Keratinocyte (primary cell): ENCODE data around the gene SCAF1. TPM values are rescaled to one million over a fixed set of nuclear protein-coding genes. Genes with fewer than 3 reads are reported as not detected.

Experiments
- DNase-seq: peaks from one replicate; pipeline ENCODE4 v3.0.0-alpha.2; 2011; ENCODE audit warnings: low read depth, missing footprints, low spot score
- FAIRE-seq: peaks from 2 replicates; lab custom pipeline; 2011; peaks lifted over from hg19 to GRCh38; lab: Jason Lieb, UNC
- H2AFZ ChIP-seq: 2 replicates; pipeline ENCODE4 v1.6.0; 2012; ENCODE audit warnings: low read length, control low read depth, inconsistent platforms; ENCODE audit not compliant: control insufficient read depth
- H3K27ac ChIP-seq: 2 replicates; pipeline ENCODE4 v1.5.1; 2011; ENCODE audit warnings: low read length; ENCODE audit not compliant: control insufficient read depth, insufficient read depth
- H3K27me3 ChIP-seq: 3 replicates; pipeline ENCODE4 v1.6.0; 2011; ENCODE audit warnings: low read length; ENCODE audit not compliant: control insufficient read depth, insufficient read depth; ENCODE audit errors: extremely low read depth
- H3K36me3 ChIP-seq, 2 experiments: 2 replicates in 1 of 2; 3 replicates in 1 of 2; pipeline ENCODE4 v1.5.1; 2011; ENCODE audit warnings: low read length in 2 of 2, mild to moderate bottlenecking in 1 of 2; ENCODE audit not compliant: control insufficient read depth in 2 of 2, insufficient read depth in 2 of 2; ENCODE audit errors: extremely low read depth in 1 of 2
- H3K4me1 ChIP-seq: 3 replicates; pipeline ENCODE4 v1.5.1; 2011; ENCODE audit warnings: low read length; ENCODE audit not compliant: control insufficient read depth, insufficient read depth; ENCODE audit errors: extremely low read depth
- H3K4me2 ChIP-seq: 3 replicates; pipeline ENCODE4 v1.6.0; 2011; ENCODE audit warnings: low read depth, low read length; ENCODE audit not compliant: control insufficient read depth, insufficient read depth; ENCODE audit errors: extremely low read depth
- H3K4me3 ChIP-seq, 3 experiments: fragments of 200-600 bp in 1 of 3; sonication (generic) in 1 of 3; 2 replicates in 2 of 3; 3 replicates in 1 of 3; pipeline ENCODE4 v1.5.1; 2011 to 2016; ENCODE audit warnings: low read length in 3 of 3, mild to moderate bottlenecking in 3 of 3, control low read depth in 2 of 3, inconsistent platforms in 1 of 3, low read depth in 1 of 3, mixed read lengths in 1 of 3, mixed run types in 1 of 3, moderate library complexity in 1 of 3; ENCODE audit not compliant: control insufficient read depth in 2 of 3, insufficient read depth in 2 of 3; ENCODE audit errors: extremely low read depth in 1 of 3
- H3K79me2 ChIP-seq: 2 replicates; pipeline ENCODE4 v1.6.0; 2012; ENCODE audit warnings: low read length; ENCODE audit not compliant: control insufficient read depth, insufficient read depth
- H3K9ac ChIP-seq: 3 replicates; pipeline ENCODE4 v1.6.0; 2011; ENCODE audit warnings: low read length; ENCODE audit not compliant: control insufficient read depth, insufficient read depth; ENCODE audit errors: extremely low read depth
- H3K9me1 ChIP-seq: 3 replicates; pipeline ENCODE4 v1.6.0; 2011; ENCODE audit warnings: low read length; ENCODE audit not compliant: control insufficient read depth, insufficient read depth; ENCODE audit errors: extremely low read depth
- H3K9me3 ChIP-seq: 2 replicates; pipeline ENCODE4 v1.5.1; 2012; ENCODE audit warnings: low read depth, low read length; ENCODE audit not compliant: control insufficient read depth
- H4K20me1 ChIP-seq: 3 replicates; pipeline ENCODE4 v1.6.0; 2011; ENCODE audit warnings: low read length; ENCODE audit not compliant: control insufficient read depth, insufficient read depth; ENCODE audit errors: extremely low read depth
- EZH2 ChIP-seq: IDR thresholded peaks from one replicate; pipeline ENCODE4 v1.6.1; 2012; ENCODE audit warnings: inconsistent platforms, mild to moderate bottlenecking, low read length, moderate library complexity
- dilution Hi-C: fragments of 300-500 bp; cut with MboI; formaldehyde crosslinking; loops from one replicate; pipeline ENCODE4 v1.7.0; 2020; ENCODE audit warnings: low sequenced_read_pairs; ENCODE audit not compliant: extremely low pct_ligation_motif_present
- polyA plus RNA-seq, 5 experiments: library from polyadenylated mRNA; depleted of rRNA in 3 of 5; stranded (reverse) in 3 of 5; stranded (forward) in 1 of 5; unstranded in 1 of 5; fragments of >200 nt; gene quantifications; 1 replicate in 1 of 5; 2 replicates in 3 of 5; 3 replicates in 1 of 5; pipeline versions ENCODE4 v1.2.1 to v1.2.3, GENCODE V29; 2011 to 2012; ENCODE audit warnings: missing spikeins in 2 of 5, low read depth in 1 of 5, low replicate concordance in 1 of 5
- TF ChIP-seq, protein P1 (sequence below), 3 experiments: IDR thresholded peaks in 1 of 3; conservative IDR thresholded peaks in 1 of 3; optimal IDR thresholded peaks in 1 of 3; 2 replicates in 2 of 3; 3 replicates in 1 of 3; pipeline versions ENCODE3 to v1.5.1; 2011; ENCODE audit warnings: low read length in 3 of 3, mild to moderate bottlenecking in 3 of 3, moderate library complexity in 2 of 3, control low read depth in 1 of 3, inconsistent platforms in 1 of 3; ENCODE audit not compliant: insufficient read depth in 2 of 3; ENCODE audit errors: extremely low read depth in 1 of 3

SCAF1 gene
- polyA plus RNA-seq, 1 donor (not counting 4 experiments of a cell fraction or from before 2014, with no cell fraction given), result 3.4 TPM

DNA sequence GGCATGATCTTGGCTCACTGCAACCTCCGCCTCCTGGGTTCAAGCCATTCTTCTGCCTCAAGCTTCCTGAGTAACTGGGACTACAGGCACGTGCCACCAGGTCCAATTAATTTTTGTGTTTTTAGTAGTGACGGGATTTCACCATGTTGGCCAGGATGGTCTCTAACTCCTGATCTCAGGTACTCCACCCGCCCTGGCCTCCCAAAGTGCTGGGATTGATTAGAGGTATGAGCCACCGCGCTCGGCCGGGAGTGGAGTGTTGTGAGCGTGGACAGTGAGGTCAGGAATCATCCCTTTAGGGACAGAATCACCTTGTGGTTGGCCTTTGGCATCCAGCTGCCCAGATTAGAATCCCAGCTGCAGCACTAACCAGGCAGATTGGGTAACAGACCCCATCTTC is 12.3 kb upstream of the SCAF1 start:
- TF ChIP-seq, protein P1, sequence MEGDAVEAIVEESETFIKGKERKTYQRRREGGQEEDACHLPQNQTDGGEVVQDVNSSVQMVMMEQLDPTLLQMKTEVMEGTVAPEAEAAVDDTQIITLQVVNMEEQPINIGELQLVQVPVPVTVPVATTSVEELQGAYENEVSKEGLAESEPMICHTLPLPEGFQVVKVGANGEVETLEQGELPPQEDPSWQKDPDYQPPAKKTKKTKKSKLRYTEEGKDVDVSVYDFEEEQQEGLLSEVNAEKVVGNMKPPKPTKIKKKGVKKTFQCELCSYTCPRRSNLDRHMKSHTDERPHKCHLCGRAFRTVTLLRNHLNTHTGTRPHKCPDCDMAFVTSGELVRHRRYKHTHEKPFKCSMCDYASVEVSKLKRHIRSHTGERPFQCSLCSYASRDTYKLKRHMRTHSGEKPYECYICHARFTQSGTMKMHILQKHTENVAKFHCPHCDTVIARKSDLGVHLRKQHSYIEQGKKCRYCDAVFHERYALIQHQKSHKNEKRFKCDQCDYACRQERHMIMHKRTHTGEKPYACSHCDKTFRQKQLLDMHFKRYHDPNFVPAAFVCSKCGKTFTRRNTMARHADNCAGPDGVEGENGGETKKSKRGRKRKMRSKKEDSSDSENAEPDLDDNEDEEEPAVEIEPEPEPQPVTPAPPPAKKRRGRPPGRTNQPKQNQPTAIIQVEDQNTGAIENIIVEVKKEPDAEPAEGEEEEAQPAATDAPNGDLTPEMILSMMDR (optimal IDR thresholded peaks at IDR 0.05 in 1 of 3, IDR thresholded peaks at IDR 0.05 in 1 of 3, conservative IDR thresholded peaks at IDR 0.05 in 1 of 3; ENCODE audit: extremely low read depth in 1 of 3, insufficient read depth in 2 of 3, low read length in 3 of 3), result no peak
- TF ChIP-seq EZH2, result no peak
- Histone ChIP-seq H3K36me3 (peaks cover 0 to 7% of the 10 kb centered on the region in 2 experiments), H3K9ac (no peak overlapping the region), H2AFZ (no peak overlapping the region), H3K9me3 (no peaks in the 10 kb centered on the region), H3K9me1 (no peaks in the 10 kb centered on the region), H3K27me3 (no peaks in the 10 kb centered on the region), H4K20me1 (no peaks in the 10 kb centered on the region), H3K79me2 (no peaks in the 10 kb centered on the region), H3K4me3 (no peak overlapping the region), H3K4me1 (peaks cover 3% of the 10 kb centered on the region), H3K27ac (no peak overlapping the region), H3K4me2 (no peak overlapping the region)
- FAIRE-seq, result no peak
- DNase-seq, result no peak
- dilution Hi-C loops, result no loop called here

DNA sequence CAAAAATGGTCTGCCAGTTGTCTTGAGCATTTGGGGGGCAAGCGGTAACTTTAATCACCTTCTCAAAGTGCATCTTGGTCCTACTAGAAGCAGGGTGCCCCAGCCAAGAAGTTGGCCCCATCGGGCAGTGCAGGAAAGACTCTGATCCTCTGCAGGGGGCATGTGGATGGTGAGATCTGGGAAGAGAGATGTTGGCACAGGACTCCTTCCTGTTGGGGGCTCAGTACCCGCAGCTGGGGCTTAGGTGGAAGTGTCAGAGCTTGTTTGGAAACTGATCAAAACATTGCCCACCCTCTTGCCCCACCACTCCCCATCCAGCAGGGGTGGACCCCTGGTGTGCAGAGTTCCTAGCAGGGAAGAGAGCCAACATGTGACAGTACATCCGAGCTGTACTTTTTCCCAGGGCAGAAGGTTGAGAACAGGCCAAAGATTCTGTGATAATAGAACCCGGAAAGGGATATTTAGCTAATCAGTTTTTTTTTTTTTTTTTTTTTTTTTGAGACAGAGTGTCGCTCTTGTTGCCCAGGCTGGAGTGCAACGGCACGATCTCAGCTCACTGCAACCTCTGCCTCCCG is 10.9 kb upstream of the SCAF1 start:
- DNase-seq, result no peak
- Histone ChIP-seq H3K36me3 (peaks cover 7 to 12% of the 10 kb centered on the region in 2 experiments), H3K9me1 (no peaks in the 10 kb centered on the region), H3K4me1 (peaks cover 3% of the 10 kb centered on the region), H3K9me3 (no peaks in the 10 kb centered on the region), H3K9ac (no peak overlapping the region), H2AFZ (no peak overlapping the region), H3K4me3 (no peak overlapping the region), H3K4me2 (no peak overlapping the region), H4K20me1 (no peaks in the 10 kb centered on the region), H3K27me3 (no peaks in the 10 kb centered on the region), H3K79me2 (no peaks in the 10 kb centered on the region), H3K27ac (no peak overlapping the region)
- TF ChIP-seq, protein P1 (optimal IDR thresholded peaks at IDR 0.05 in 1 of 3, IDR thresholded peaks at IDR 0.05 in 1 of 3, conservative IDR thresholded peaks at IDR 0.05 in 1 of 3; ENCODE audit: extremely low read depth in 1 of 3, insufficient read depth in 2 of 3, low read length in 3 of 3), result no peak
- no peak for TF ChIP-seq EZH2
- dilution Hi-C loops, result no loop called here
- FAIRE-seq, result no peak
